ENCODE measurements around the gene MCAM.
A peak's percentile ranks its signal among the peaks of the same experiment; 100 is the strongest.

MCAM gene

DNA sequence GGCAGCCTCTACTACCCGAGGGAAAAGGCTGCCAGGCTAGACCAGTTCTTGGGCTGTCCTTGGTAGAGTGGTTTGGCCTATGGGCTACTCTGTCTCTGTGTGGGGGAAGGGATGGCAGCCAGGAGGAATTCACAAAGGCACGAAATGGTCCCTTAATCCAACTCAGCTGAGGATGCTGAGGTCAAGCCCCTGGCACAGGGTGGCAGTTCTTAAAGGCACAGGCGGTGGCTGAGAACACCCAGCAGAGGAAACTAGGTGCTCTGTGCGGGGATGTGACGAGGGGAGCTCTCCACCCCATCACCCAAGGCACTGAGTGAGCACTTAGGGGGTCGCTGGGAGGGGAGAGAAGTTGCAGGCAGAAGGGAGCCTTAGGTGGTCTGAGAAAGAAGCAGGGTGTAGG is 29.7 kb upstream of the MCAM start, which contains the start of gene MFRP:
MFRP (minus strand) TSS at position 101 of the 400 bp plus-strand sequence. CDS start 192 bp downstream, outside the sequence.
- no peak for DNase-seq (ENCODE audit: low read depth in 3 of 3)

- DNase-seq (ENCODE audit: low read depth in 3 of 3) = no peak
Observed at GRCh38 chr11:119345685-119346084, 28.8 kb upstream of the MCAM start.

- no peak for DNase-seq (ENCODE audit: low read depth in 3 of 3)
Observed at GRCh38 chr11:119344291-119345010, 27.5 kb upstream of the MCAM start.

DNA sequence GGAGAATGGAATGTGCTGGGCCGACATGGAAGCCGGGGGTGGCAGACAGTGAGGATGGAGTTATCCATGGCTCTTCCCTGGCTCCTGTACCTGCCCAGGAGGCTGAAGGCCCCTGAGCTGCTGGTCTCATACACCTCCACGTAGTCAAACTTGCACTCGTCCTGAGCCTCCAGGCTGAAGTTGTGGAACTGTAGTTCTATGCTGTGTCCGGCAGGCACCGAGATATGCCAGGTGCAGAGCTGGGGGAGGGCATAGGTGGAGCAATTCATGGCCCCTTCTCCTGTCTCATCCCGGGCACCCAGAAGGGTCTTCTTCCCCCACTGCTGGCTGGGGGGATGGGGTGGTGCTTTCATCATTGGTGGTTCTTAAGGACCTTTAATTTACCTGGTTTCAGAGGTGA is 26.8 kb upstream of the MCAM start:
- DNase-seq (ENCODE audit: low read depth in 3 of 3) = no peak

DNA sequence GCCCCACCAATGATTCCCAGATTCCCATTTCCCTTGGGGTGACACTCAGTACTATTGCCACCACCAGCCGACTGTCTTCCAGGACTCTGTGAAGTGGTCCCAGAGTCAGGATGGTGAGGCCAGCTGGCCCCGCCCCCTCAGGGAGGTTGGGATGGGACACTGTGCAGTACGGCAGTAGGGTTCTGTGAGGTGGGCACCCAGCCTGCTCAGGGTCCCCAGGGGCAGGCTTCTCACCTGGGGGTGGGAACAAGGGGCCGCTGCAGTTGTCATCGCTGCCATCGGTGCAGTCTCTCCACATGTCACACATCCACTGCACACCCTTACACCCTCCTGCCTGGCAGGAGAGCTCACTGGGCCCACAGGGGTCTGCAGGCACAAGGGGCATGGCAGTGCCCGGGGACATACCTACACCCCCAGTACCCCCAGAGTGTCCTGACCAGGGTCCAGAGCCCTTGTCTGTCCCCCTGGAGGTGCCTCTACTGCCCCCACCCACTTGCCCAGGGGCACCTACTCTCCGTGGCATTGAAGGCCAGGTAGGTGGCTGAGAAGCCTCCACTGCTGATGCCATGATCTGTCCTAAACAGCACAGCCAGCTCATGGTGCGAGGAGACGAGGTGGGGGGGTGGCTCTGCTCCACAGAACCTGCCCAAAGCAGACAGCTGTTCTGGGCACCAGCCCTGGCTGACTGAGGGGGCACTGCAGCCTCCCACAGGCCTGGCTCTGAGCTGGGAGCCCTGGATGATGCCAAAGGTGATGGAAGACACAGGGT is 25.6 kb upstream of the MCAM start:
- no peak for DNase-seq (ENCODE audit: low read depth in 3 of 3)

DNA sequence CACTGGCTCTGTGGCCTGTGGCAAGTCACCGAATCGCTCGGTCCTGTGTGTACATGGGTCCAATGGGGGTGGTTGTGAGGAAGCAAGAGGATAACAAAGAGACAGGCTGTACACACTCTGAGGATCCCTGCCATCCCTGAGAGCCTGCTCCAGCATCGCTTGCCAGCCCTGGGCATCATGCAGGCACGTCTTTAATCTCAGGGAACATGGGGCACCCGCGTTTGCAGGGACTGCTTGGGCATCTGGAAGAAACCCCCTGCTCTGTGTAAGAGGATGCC is 25.0 kb upstream of the MCAM start:
- DNase-seq (ENCODE audit: low read depth in 3 of 3) = no peak

DNA sequence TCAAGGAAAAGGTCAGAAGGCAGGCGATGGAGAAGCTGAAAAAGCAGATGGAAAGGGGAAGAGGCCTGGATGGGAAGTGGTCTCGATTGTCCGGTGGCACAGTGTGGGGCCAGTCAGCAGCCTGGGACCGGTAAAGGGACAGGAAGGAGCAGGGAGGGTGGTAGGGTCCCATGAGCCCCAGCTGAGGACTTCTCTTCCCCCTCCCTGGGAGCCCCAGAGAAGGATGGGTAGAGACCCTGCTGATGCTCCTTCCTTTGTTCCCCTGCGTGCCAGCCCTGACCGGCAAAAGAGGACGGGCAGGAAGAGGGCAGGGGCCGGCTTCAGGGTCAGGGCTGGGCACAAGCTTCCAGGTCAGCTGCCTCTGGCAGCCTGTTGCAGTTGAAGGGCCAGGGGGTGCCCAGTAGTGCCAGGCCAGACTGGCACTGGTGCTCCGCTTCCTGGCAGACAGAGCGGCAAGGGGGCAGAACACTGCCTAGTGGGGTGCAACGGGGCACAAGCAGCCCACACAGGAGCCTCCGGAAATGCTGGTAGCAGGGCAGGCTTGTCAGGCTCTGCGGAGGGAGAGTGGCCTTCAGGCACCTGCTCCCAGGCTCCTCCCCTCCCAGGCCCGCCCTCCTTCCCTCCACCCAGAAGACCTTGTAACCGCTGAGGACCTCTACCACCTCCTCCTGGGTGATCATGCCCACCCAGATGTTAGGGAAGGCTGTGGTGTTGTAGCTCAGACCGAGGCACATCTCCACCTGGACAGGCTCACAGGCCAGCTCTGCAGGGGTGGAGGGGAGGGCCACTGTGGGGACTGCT is 24.5 kb upstream of the MCAM start:
- no peak for DNase-seq (ENCODE audit: low read depth in 3 of 3)

DNA sequence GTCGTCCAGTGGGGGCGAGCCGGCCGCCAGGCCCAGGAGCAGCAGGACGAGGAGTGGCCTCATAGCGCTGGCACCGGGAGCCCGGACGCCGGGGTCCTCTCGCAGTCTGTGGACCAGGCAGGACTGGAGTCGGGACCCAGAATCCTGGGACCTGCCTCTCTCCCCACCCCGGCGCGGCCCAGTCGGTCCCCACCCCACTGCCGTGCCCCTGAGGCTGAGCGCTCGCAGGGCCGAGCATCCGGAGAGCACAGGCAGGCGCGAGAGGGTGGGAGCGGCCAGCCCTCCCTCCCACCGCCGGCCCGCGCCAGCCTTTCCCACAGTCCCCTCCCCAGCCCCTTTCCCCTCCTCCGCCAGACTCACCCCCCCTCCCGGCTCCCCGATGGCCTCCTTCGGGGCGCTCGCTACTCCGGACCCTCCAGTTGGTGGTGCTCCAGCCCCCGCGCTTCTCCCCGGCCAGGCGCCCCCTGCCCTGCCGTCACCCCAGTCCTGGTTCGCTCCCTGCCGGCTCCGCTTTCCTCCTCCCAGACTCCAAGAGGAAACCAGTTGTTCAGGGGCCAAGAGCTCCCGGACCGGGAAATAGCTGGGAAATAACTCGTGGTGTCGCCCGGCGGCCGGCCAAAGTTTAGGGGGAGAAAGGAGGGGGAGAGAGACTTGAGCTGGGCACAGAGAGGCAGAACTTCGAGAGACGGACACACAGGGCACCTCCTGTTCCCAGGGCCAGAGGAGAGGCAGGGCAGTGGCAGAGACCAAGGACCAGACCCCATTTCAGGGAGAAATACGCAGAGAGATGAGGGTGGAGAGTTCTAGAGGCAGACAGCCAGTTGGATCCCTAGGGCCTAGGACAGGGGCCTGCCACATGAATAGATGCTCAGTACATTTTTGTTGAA is 23.6 kb upstream of the MCAM start, which contains the start of gene C1QTNF5:
C1QTNF5 (minus strand) TSS at position 549 of the 887 bp plus-strand sequence; CDS start at position 63, 486 bp downstream.
- DNase-seq (ENCODE audit: low read depth in 3 of 3) = no peak

GRCh38 chr11:119339589-119340334 is 22.8 kb upstream of the MCAM start:
- no peak for DNase-seq (ENCODE audit: low read depth in 3 of 3)

GRCh38 chr11:119338965-119339588 is 22.1 kb upstream of the MCAM start:
- no peak for DNase-seq (ENCODE audit: low read depth in 3 of 3)

DNA sequence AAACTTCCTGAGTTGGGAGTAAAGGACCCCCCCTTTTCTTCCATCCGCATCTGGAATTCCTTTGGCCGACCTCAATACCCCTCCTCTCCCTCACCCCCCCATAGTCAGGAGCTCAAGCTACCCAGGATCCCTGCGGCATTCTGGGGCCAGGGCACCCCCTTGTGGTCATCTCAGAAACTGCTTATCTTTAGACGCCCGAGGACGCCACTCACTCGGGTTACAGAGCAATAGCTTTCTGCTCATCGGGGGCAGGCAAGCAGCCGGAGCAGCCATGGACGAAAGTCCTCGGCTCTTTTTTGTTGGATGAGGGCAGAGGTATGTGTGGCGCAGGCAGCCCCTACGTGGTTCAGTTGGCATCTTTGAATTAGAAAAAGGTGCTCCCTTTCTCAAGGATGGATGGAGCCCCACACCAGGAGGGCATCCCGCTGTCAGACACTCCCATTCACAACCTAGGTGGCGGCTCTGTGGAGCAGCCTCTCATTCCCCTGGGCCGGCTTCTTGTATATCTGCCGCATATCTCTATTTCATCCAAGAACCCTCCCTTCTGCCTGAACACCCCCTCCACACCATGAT is 21.5 kb upstream of the MCAM start:
- peak; percentile 45 to 68 (median 46) for DNase-seq (ENCODE audit: low read depth in 3 of 3)

GRCh38 chr11:119337581-119338317 is 20.8 kb upstream of the MCAM start:
- no peak for DNase-seq (ENCODE audit: low read depth in 3 of 3)

DNA sequence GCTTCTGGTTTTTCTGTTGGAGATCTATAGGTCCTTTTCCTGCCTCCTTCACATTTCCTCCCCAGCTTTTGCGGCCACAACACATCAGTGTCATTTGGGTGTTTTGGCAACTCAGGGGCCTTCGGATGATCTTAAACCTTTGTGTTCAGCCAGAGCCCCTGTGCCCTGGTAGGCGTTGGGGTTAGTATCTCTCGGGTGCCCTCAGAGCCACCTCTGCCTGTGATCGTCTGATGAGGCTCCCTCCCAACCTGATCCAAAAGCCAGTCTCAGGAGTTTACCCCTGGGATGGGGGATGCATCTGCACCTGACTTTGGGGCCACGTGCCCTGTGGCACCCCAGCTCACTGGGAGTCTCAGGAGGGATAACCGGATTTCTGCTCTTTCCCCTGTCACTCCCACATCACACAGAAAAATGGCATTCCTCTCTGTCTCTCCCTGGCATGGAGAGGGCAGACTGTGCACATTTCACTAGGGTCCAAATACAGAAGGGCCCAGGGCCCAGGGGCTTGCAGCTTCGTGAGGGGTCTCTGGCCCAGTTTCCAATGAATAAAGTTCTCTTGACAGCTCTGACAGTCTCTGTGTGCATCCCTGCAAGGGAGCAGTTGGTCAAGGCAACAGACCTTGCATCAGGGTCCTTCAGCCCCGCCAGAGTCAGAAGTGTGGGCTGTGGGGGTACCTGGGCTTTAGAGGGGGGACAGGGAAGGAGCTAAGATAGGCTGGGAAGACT is 20.0 kb upstream of the MCAM start:
- DNase-seq (ENCODE audit: low read depth in 3 of 3) = no peak

DNA sequence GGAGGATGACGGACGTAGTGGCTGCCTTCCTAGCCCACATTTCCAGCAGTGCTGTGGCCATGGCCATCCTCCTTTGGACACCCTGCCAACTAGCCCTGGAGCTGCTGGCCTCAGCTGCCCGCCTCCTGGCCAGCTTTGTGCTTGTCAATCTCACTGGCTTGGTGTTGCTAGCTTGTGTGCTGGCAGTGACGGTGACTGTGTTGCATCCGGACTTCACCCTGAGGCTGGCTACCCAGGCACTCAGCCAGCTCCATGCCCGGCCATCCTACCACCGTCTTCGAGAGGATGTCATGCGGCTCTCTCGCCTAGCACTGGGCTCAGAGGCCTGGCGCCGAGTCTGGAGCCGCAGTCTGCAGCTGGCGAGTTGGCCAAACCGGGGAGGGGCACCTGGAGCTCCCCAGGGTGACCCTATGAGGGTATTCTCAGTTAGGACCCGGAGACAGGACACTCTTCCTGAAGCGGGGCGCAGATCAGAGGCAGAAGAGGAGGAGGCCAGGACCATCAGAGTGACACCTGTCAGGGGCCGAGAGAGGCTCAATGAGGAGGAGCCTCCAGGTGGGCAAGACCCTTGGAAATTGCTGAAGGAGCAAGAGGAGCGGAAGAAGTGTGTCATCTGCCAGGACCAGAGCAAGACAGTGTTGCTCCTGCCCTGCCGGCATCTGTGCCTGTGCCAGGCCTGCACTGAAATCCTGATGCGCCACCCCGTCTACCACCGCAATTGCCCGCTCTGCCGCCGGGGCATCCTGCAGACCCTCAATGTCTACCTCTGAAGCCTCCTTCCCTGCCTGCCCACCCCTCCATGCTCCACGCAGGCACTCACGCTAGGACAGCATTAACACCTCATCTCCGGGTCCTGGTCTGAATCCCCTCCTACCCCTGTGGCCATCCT is 19.0 kb upstream of the MCAM start:
- DNase-seq (ENCODE audit: low read depth in 3 of 3) = no peak

- DNase-seq (ENCODE audit: low read depth in 3 of 3) = no peak
Observed at GRCh38 chr11:119335091-119335654, 18.2 kb upstream of the MCAM start.

DNA sequence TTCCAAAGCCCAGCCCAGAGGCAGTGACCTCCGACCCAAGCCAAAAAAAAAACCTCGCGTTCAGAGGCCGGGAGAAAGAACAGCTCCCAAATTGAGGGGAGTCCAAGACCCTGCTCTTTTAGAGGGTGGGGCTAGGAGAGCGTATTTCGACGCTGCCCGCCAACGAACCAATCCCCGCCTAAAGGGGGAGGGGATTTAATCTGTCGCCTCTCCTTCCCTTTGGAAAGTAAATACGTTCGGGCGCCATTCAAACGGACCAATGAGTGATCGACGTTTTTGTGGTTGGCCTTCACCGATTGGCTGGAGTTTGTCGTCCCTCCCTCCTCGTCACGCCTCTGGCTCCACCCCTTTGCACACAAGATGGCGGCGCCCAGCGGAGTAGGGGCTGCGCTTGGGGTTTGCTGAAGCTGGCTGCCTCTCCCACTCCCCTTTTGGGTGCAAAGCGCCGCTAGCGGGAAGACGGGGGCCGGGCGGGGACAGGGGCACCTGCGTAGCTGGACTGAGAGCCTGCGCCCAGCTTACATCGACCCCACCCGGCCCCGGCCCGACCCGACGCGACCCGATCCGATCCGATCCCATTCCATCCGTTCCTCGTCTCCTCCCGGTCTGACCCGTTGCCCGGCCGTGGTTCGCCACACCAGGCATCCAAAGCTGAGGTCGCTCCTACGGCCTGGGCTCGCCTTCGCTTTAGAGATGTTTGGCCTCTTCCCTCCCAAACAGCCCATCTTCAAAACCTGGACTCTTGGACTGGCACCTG is 17.4 kb upstream of the MCAM start, which contains the start of gene RNF26:
RNF26 (plus strand) TSS at position 354 of the 757 bp plus-strand sequence. CDS start 596 bp downstream, outside the sequence.
- peak; percentile 85 to 95 (median 92) for DNase-seq (ENCODE audit: low read depth in 3 of 3)

All from stimulated activated CD4-positive, alpha-beta T cell treated with anti-CD3 and anti-CD28 coated beads, TNF-alpha, amount 100 ng/mL, for 24 hours (primary cell).